Cardiac septum (tissue), 1 donor: ENCODE results near the gene USH2A. TPM values are rescaled to one million over a fixed set of nuclear protein-coding genes. Genes with fewer than 3 reads are reported as not detected.

ENCODE experiments used
- DNase-seq: peaks from one replicate; pipeline ENCODE4 v3.0.0-alpha.2; 2020; ENCODE audit warnings: low spot score
- intact Hi-C: fragments of 100-400 bp; cut with DNase I; formaldehyde crosslinking; loops from one replicate; pipeline ENCODE4 v1.14.0; 2022
- total RNA-seq: library from RNA; stranded (reverse); fragmentation: NEBNext Ultra II Directional; extraction: Animal tissue kit (Norgen Biotek cat#: 25700); gene quantifications from one replicate; pipeline ENCODE4 v1.2.1, GENCODE V29; 2021
- donor health status: DM: no; HTN: no; CAD: no.

The USH2A gene
- total RNA-seq, 1 donor from 2014 or later, result 3.6 TPM

DNA sequence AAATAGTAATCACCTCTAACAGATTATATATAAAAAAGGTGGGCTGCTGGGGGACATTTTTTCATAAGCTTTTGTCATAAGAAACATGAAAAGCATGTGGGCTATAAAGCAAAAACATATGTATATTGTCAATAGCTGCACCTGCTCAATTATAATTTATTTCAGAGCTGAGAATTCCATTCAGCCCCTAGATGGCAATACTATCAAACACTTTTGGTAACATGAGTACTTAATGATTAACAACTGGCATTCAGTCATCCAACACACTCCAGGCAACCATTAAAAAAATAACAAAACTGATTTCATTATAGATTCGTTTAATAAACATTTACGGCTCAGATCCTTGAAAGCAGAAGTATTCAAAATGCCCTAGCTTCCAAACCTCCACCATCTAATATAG lies 741.0 kb downstream of the USH2A start:
- DNase-seq, result no peak
- intact Hi-C loops, result no loop called here

DNA sequence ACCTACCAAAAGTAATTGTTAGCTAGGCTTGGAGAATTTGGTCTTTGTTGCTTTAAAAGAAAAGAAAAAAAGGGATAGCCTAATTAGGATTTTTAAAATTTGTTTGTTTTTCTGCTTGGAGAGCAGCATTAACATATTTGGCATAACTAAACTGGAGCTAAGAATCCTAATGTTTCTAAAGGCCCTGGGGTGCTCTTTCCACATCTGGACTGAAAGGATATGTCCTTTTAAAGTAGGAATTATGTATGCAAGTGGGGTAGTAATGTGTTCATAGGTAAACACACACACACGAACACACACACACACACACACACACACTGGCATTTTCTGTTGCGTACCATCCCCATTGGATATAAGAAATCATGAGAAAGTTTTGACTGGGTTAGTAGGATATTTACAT lies 742.2 kb downstream of the USH2A start:
- intact Hi-C loops, result no loop called here
- no peak for DNase-seq

- no peak for DNase-seq
- intact Hi-C loops, result no loop called here
Measured at GRCh38 chr1:215679231-215679630, 744.0 kb downstream of the USH2A start.

GRCh38 chr1:215677112-215677511 lies 746.1 kb downstream of the USH2A start:
- DNase-seq, result no peak
- intact Hi-C loops, result no loop called here

- intact Hi-C loops, result no loop called here
- DNase-seq, result no peak
Measured at GRCh38 chr1:215673943-215674342, 749.3 kb downstream of the USH2A start.

DNA sequence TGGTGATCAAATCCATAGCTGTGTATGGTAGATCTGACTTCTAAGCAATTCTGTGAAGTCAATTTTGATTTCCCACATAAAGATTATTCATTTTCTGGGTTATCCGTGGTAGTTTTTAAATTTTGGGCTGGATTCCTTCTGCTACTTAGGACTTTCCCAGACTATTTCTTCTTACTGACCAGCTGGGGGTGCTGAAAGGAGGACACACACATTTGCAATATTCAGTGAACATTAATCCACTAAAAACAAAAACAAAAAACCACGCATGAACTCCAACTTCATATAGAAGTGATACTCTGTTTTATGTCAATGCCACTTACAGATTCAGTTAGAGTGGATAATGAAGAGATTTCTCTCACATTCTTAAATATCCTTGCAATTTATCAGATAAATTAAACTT lies 750.8 kb downstream of the USH2A start:
- no peak for DNase-seq
- intact Hi-C loops, result no loop called here

GRCh38 chr1:215669806-215670491 lies 753.3 kb downstream of the USH2A start:
- intact Hi-C loops, result no loop called here
- DNase-seq, result no peak

- DNase-seq, result no peak
- intact Hi-C loops, result no loop called here
Measured at GRCh38 chr1:215667761-215668160, 755.5 kb downstream of the USH2A start.

DNA sequence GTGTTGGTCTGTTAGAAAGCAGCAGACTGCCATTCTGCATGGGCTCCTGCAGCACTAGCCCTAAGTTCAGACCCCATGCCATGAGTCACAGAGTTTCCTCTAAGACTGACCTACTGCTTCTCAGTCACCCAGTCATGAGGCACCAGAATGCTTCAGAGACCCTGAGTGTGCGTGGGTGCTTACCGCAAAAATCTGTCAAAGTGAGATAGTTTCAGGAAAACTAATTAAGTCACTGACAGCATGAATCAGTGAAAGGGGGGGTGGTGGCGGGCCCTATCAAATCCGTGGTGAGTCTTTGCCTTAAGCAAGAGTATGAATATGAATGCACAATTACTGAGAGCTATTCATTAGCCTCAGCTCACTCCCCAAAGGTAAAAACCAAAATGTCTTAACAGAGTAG lies 758.0 kb downstream of the USH2A start:
- intact Hi-C loops, result no loop called here
- DNase-seq, result no peak

GRCh38 chr1:215661033-215661432 lies 762.2 kb downstream of the USH2A start:
- no peak for DNase-seq
- intact Hi-C loops, result no loop called here

- intact Hi-C loops, result no loop called here
- DNase-seq, result no peak
Measured at GRCh38 chr1:215660259-215660658, 763.0 kb downstream of the USH2A start.

DNA sequence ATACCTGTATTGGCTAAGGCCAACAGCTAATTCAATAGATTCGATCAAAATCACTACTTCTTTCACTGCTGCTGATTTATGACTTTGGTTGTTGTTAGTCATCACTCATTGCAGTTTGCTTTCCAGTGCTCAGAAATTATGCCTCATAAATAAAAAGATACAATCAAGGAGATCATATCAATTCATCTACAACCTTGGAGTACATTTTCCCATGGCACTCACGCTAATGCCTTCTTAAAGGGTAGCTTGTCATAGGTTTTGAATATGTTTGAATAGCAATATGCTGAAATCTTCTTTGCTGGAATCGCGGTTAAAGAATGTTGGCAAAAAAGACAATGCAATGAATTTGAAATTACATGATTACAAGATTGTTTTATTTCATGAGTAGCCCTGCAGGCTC lies 766.2 kb downstream of the USH2A start:
- no peak for DNase-seq
- intact Hi-C loops, result no loop called here

DNA sequence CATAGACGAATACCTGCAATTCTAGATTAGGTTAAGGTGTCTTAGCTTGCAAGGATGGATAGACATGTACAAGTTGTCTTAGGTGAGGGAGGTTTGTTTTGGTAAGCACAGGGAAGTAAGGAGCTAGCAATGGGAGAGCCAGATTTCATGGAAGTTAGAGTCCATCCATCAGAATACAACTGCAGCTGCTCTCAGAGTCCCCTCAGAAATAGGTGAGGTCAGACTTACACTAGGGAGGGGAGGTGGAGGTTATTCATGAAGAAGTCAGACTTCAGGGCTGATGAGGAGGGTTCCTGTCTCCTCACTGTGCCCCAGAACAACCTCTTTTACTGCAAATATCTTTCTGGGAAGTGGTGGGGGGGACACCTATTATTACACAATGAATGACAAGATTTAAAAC lies 770.9 kb downstream of the USH2A start:
- intact Hi-C loops, result no loop called here
- no peak for DNase-seq

GRCh38 chr1:215651867-215652266 lies 771.4 kb downstream of the USH2A start:
- DNase-seq, result no peak
- intact Hi-C loops, result no loop called here

- DNase-seq, result no peak
- intact Hi-C loops, result no loop called here
Measured at GRCh38 chr1:215650446-215651149, 772.6 kb downstream of the USH2A start.

DNA sequence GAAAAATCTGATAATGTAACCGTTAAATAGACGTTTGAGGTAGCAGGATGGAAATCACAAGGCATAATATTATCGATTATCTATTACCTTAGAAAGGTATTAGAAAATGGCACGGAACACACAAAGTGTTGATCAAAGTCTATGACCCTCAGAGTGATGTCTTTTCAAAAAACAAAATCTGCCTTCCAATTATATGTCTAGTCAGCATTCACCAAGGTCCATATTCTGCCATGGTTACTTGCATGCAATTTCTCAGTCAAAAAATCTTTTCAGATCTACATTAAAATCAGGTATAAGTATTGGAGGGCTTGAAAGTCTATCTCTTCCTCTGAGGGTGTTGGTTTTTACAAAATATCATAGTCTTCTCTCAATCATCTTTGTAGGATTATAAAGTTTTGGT lies 774.3 kb downstream of the USH2A start:
- intact Hi-C loops, result no loop called here
- no peak for DNase-seq

DNA sequence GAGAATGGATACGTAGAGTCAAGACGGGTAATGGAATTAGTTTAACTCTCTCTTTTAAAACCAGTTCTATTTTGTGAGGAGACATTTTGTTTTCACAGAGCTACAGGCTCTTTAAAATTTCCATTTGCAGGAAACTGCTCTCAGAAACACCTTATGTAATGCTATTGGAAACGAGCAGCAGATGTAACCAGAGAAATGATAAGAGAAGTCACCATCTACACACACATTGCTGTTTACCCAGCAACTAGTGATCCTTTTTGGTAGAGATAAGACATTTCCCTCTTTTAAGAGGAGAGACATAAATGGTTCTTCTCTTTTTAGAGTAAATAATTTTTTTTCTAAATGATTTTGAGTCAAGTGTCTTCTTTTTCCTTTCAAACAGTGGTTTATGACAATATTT lies 775.5 kb downstream of the USH2A start:
- no peak for DNase-seq
- intact Hi-C loops, result no loop called here

GRCh38 chr1:215645861-215646260 lies 777.4 kb downstream of the USH2A start:
- no peak for DNase-seq
- intact Hi-C loops, result no loop called here

- intact Hi-C loops, result no loop called here
- no peak for DNase-seq
Measured at GRCh38 chr1:215645182-215645581, 778.1 kb downstream of the USH2A start.

DNA sequence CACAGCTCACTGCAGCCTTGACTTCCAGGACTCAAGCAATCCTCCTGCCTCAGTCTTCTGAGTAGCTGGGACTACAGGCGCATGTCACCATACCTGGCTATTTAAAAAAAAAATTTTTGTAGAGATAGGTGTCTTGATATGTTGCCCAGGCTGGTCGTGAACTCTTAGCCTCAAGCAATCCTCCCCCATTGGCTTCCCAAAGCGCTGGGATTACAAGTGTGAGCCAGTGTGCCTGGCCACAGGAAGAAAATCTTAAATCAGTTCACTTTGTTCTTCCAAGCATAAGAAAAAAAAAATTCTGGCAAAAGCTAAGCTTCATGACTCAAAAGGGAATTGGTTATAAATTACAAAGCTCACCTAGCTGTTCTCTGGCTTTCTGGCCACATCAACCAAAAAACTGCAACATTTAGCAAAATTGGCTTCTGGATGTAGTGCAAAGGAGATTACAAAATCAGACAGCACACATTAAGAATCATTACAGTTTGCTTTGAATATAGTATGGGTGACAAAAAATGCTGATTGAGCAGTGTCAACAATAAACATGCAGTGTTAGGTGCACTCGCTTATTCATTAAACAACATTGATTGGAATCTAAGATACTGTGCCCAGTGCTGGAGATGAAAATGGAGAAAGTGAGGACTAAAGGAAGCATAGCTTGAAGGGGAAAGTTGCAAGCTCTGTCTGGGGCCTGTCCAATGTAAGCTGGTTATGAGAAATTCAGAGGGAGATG lies 779.5 kb downstream of the USH2A start:
- intact Hi-C loops, result no loop called here
- no peak for DNase-seq
